Measurements from ENCODE around the gene ATG5. TPM values are rescaled to one million over a fixed set of nuclear protein-coding genes. Genes with fewer than 3 reads are reported as not detected.
A peak's percentile ranks its signal among the peaks of the same experiment; 100 is the strongest.

The ATG5 gene
- total and polyA plus RNA-seq, 9 of the 15 experiments (the other 6 are each of a cell fraction or from before 2014, with no cell fraction given), result 29.0 to 80.0 (median 53.2) TPM

GRCh38 chr6:106134906-106135634 lies 190.5 kb downstream of the ATG5 start (continued):
- TF ChIP-seq JUND (IDR thresholded peaks at IDR 0.05; ENCODE audit: borderline replicate concordance, low read depth, low read length) (peak; percentile 92), JUND (tag; IDR thresholded peaks at IDR 0.05; ENCODE audit: borderline replicate concordance, low read depth, low read length) (peak; percentile 95), PATZ1 (CRISPR knock-in tag; IDR thresholded peaks at IDR 0.05; ENCODE audit: borderline replicate concordance) (no peak), EHMT2 (IDR thresholded peaks at IDR 0.05) (0 out of 2 replicates have a peak, but pooled peaks have one; percentile 25), ZNF311 (CRISPR knock-in tag; IDR thresholded peaks at IDR 0.05) (no peak), CC2D1A (IDR thresholded peaks at IDR 0.05) (no peak), U2AF1 (optimal IDR thresholded peaks at IDR 0.05; ENCODE audit: low read depth, low read length) (no peak), PHB2 (IDR thresholded peaks at IDR 0.05; ENCODE audit: low read depth) (no peak), MTA1 (IDR thresholded peaks at IDR 0.05; ENCODE audit: borderline replicate concordance) (0 out of 2 replicates have a peak, but pooled peaks have one; percentile 35), STAG1 (CRISPR knock-in tag; IDR thresholded peaks at IDR 0.05; ENCODE audit: borderline replicate concordance) (no peak), ZNF3 (CRISPR knock-in tag; IDR thresholded peaks at IDR 0.05) (no peak), BRF2 (IDR thresholded peaks at IDR 0.05; ENCODE audit: borderline replicate concordance, insufficient read depth, insufficient read length) (no peak), E2F4 (CRISPR knock-in tag; IDR thresholded peaks at IDR 0.05; ENCODE audit: low read depth) (no peak), ZNF644 (tag; IDR thresholded peaks at IDR 0.05; ENCODE audit: low read depth) (no peak), KAT8 (IDR thresholded peaks at IDR 0.05; ENCODE audit: low read depth) (no peak), TRIM28 (IDR thresholded peaks at IDR 0.05) (0 out of 2 replicates have a peak, but pooled peaks have one; percentile 20)

Measured in K562 (cell line).